HepG2 (cell line): ENCODE data around the gene HP1BP3. TPM values are rescaled to one million over a fixed set of nuclear protein-coding genes. Genes with fewer than 3 reads are reported as not detected.

ENCODE experiments used
- ATAC-seq: fragments of 200-7000 bp; cut with Tn5 transposase; 3 replicates; pipeline ENCODE4 v1.9.1; 2020; ENCODE audit warnings: mild to moderate bottlenecking, moderate library complexity
- BruUV-seq: library from RNA; stranded (reverse); fragments of 400-500 nt; replicated peaks from 2 replicates; lab custom pipeline; 2021; lab: Mats Ljungman, UMichigan
- CTCF ChIA-PET: fragments of 300-600 bp; formaldehyde crosslinking; extraction: SDS; loops from one replicate; lab custom pipeline; 2021; ENCODE audit warnings: low total read pairs, inconsistent platforms, low intra/inter-chr PET ratio; lab: Yijun Ruan, JAX
- POLR2A ChIA-PET: fragments of 350-600 bp; sonication (Branson Sonifier 250); formaldehyde crosslinking; loops from one replicate; lab custom pipeline; 2020; ENCODE audit warnings: antibody characterized with exemption, inconsistent platforms; lab: Yijun Ruan, JAX
- DNase-seq: peaks from one replicate; pipeline ENCODE4 v3.0.0-alpha.2; 2015; ENCODE audit warnings: low spot score
- FAIRE-seq: peaks from 3 replicates; lab custom pipeline; 2011; peaks lifted over from hg19 to GRCh38; lab: Jason Lieb, UNC
- H2AFZ ChIP-seq: one replicate; pipeline ENCODE4 v1.6.1; 2011; ENCODE audit warnings: low read length, inconsistent platforms
- H3K27ac ChIP-seq: fragments of 300-600 bp; 3 replicates; pipeline ENCODE4 v1.8.0; 2011; ENCODE audit warnings: mixed run types, mild to moderate bottlenecking, mixed read lengths, low read length, inconsistent platforms; ENCODE audit not compliant: insufficient read depth; ENCODE audit errors: extremely low read length
- H3K27me3 ChIP-seq, 2 experiments: fragments of 200-600 bp in 1 of 2; 2 replicates in 1 of 2; 3 replicates in 1 of 2; pipeline versions ENCODE4 v1.6.0 to v1.8.0; 2011; ENCODE audit warnings: low read length in 2 of 2, mild to moderate bottlenecking in 2 of 2, moderate library complexity in 2 of 2, inconsistent platforms in 1 of 2; ENCODE audit not compliant: insufficient read depth in 2 of 2, control insufficient read depth in 1 of 2
- H3K36me3 ChIP-seq, 2 experiments: fragments of 200-600 bp in 1 of 2; replicated peaks in 1 of 2; 2 replicates in 1 of 2; 3 replicates in 1 of 2; pipeline versions ENCODE4 v1.5.1 to v1.8.0; 2011; ENCODE audit warnings: low read length in 2 of 2, inconsistent platforms in 1 of 2; ENCODE audit not compliant: insufficient read depth in 2 of 2, control insufficient read depth in 1 of 2
- H3K4me1 ChIP-seq: 2 replicates; pipeline ENCODE4 v1.5.1; 2012; ENCODE audit warnings: low read length, inconsistent platforms; ENCODE audit not compliant: insufficient read depth
- H3K4me2 ChIP-seq: 2 replicates; pipeline ENCODE4 v1.6.0; 2011; ENCODE audit warnings: low read depth, low read length, inconsistent platforms
- H3K4me3 ChIP-seq, 3 experiments: fragments of 200-600 bp in 1 of 3; sonication (generic), shearing (Covaris generic) in 1 of 3; replicated peaks in 1 of 3; 2 replicates each; pipeline ENCODE4 v1.5.1; 2011 to 2016; ENCODE audit warnings: low read length in 3 of 3, inconsistent platforms in 2 of 3, low read depth in 2 of 3, mild to moderate bottlenecking in 2 of 3, control low read depth in 1 of 3, mixed read lengths in 1 of 3; ENCODE audit not compliant: insufficient read depth in 1 of 3
- H3K79me2 ChIP-seq: one replicate; pipeline ENCODE4 v1.6.1; 2011; ENCODE audit warnings: low read length, inconsistent platforms; ENCODE audit not compliant: insufficient read depth
- H3K9ac ChIP-seq: 2 replicates; pipeline ENCODE4 v1.6.0; 2011; ENCODE audit warnings: mild to moderate bottlenecking, low read depth, low read length, inconsistent platforms; ENCODE audit not compliant: insufficient read depth
- H3K9me3 ChIP-seq: 2 replicates; pipeline ENCODE4 v1.5.1; 2012; ENCODE audit warnings: mild to moderate bottlenecking, low read length
- H4K20me1 ChIP-seq: 2 replicates; pipeline ENCODE4 v1.6.0; 2011; ENCODE audit warnings: inconsistent platforms, mild to moderate bottlenecking, low read length, moderate library complexity; ENCODE audit not compliant: insufficient read depth
- FOXK2 ChIP-seq: fragments of 450-650 bp; IDR thresholded peaks from 2 replicates; pipeline ENCODE4 v1.6.1; 2016
- ZMYM3 ChIP-seq: sonication (generic); formaldehyde crosslinking; IDR thresholded peaks from 2 replicates; pipeline ENCODE4 v1.5.1; 2020; ENCODE audit warnings: mild to moderate bottlenecking, missing genetic modification reagents
- WGBS: methylation state at CpG from one replicate; pipeline ENCODE4 v1.1.6; 2017; ENCODE audit warnings: low lambda C conversion rate; 5-methylcytosine and 5-hydroxymethylcytosine counted together
- in situ Hi-C: cut with HindIII; loops from 2 replicates; pipeline ENCODE4 v1.10.0; 2017; ENCODE audit warnings: low pct_unique_long_range_greater_than_20kb; ENCODE audit not compliant: extremely low pct_ligation_motif_present
- intact Hi-C: fragments of 100-400 bp; cut with micrococcal nuclease; formaldehyde crosslinking; loops from one replicate; pipeline ENCODE4 v1.10.0; 2022; ENCODE audit not compliant: unreplicated experiment
- polyA plus RNA-seq, 8 experiments: library from polyadenylated mRNA; depleted of rRNA in 3 of 8; stranded (reverse) in 7 of 8; unstranded in 1 of 8; fragments of >200 nt; fragmentation: Illumina TruSeq in 4 of 8; extraction: Trizol in 4 of 8; gene quantifications; 2 replicates each; pipeline versions ENCODE4 v1.2.1 to v1.2.3, GENCODE V29; 2011 to 2016; ENCODE audit warnings: low read depth in 4 of 8, missing spikeins in 1 of 8, mixed read lengths in 1 of 8; ENCODE audit not compliant: insufficient read depth in 1 of 8
- total RNA-seq, 5 experiments: library from RNA; depleted of rRNA; stranded (reverse); fragments of >200 nt; fragmentation: Illumina TruSeq; extraction: Trizol; gene quantifications; 2 replicates each; pipeline ENCODE4 v1.2.3, GENCODE V29; 2016; ENCODE audit warnings: low read depth in 1 of 5
- TF ChIP-seq, protein P1 (sequence below): sonication (generic); formaldehyde crosslinking; IDR thresholded peaks from 2 replicates; pipeline ENCODE4 v1.5.0; 2020; ENCODE audit warnings: mild to moderate bottlenecking, missing genetic modification reagents, moderate library complexity

HP1BP3 gene
- total and polyA plus RNA-seq, 2 of the 13 experiments (the other 11 are each of a cell fraction or from before 2014, with no cell fraction given): 98.5 to 137 TPM

DNA sequence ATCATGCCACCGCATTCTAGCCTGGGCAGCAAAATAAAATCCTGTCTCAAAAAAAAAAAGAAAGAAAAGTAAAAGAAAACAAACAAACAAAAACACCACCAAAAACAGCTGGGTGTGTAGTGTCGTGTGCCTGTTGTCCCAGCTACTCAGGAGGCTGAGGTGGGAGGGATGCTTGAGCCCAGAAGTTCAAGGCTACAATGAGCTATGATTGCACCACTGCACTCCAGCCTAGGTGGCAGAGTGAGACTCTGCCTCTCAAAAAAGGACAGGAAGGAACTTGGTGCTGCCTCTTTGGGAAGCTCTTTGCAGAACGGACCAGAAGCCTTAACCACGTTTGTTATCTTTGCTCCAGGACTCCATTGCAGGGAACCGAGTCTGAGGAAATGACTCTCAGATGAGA is 80.3 kb downstream of the HP1BP3 start (continued):
- TF ChIP-seq, protein P1, sequence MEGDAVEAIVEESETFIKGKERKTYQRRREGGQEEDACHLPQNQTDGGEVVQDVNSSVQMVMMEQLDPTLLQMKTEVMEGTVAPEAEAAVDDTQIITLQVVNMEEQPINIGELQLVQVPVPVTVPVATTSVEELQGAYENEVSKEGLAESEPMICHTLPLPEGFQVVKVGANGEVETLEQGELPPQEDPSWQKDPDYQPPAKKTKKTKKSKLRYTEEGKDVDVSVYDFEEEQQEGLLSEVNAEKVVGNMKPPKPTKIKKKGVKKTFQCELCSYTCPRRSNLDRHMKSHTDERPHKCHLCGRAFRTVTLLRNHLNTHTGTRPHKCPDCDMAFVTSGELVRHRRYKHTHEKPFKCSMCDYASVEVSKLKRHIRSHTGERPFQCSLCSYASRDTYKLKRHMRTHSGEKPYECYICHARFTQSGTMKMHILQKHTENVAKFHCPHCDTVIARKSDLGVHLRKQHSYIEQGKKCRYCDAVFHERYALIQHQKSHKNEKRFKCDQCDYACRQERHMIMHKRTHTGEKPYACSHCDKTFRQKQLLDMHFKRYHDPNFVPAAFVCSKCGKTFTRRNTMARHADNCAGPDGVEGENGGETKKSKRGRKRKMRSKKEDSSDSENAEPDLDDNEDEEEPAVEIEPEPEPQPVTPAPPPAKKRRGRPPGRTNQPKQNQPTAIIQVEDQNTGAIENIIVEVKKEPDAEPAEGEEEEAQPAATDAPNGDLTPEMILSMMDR (CRISPR knock-in tag): peak; percentile 24; the same call in 1 of the 2 replicates

DNA sequence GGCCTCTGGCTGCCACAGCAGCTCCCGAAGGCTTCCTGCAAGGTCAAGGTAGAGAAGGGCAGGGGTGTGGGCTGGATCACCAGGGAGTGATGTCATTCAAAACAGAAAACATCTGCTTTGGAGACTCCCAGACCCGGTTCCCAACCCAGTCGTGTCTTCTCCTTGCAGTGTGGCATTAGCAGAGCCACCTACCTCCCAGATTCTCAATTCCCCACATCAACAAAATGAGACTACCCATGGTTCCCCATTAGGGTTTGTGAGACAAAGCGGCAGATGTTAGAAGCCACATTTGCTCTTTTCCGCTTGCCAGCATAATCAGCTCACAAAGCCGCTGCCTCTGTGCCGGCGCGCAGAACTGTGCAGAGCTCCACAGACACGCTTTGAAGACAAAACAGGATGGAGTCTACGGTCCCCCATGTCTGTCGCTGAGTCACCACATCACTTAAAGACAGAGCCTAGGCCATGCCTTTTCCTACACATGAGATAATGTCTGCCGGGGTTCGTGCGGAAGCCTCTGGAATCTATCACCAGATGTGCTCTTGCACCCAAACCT is 81.8 kb downstream of the HP1BP3 start:
- TF ChIP-seq FOXK2 (no peak), ZMYM3 (CRISPR knock-in tag) (0 out of 2 replicates have a peak, but pooled peaks have one; percentile 1)
- H3K27ac ChIP-seq: no peak overlapping the region
- H2AFZ ChIP-seq: no peak overlapping the region
- BruUV-seq: no TSS peak
- no peaks in the 10 kb centered on the region for H3K79me2 ChIP-seq
- ATAC-seq (no peak), FAIRE-seq (no peak), DNase-seq (no peak)
- H3K9me3 ChIP-seq: no peaks in the 10 kb centered on the region
- no peaks in the 10 kb centered on the region for H3K36me3 ChIP-seq
- H3K9ac ChIP-seq: no peak overlapping the region
- no peak overlapping the region for H3K4me2 ChIP-seq
- intact Hi-C loops: no loop called here
- peaks cover 39% of the 10 kb centered on the region for H3K4me1 ChIP-seq
- ChIA-PET POLR2A (interaction anchor here (1.2 kb wide), 1 partner anchor 27 kb away, joined by 3 read pairs; the partner anchor contains the start of gene SH2D5), CTCF (no interaction called here)
- H3K27me3 ChIP-seq: peaks cover 0 to 10% of the 10 kb centered on the region in 2 experiments; a peak in 1 of 5 replicates
- WGBS: 69% methylated on average over 14 of the region's 15 CpGs
- in situ Hi-C loops: no loop called here
- H4K20me1 ChIP-seq: no peaks in the 10 kb centered on the region
- H3K4me3 ChIP-seq: no peak overlapping the region
